IPS DF 4.7 (cell line): ENCODE results near the gene TBX21.
"Not testable (repeated sequence)": the region's sequence is repeated elsewhere in the genome, so short reads cannot be mapped to it uniquely, and the experiment has no call there.

ENCODE experiments used
- DNase-seq: peaks from one replicate; pipeline ENCODE4 v3.0.0-alpha.2; 2013; ENCODE audit warnings: low spot score; ENCODE audit errors: extremely low read depth

Gene TBX21

DNA sequence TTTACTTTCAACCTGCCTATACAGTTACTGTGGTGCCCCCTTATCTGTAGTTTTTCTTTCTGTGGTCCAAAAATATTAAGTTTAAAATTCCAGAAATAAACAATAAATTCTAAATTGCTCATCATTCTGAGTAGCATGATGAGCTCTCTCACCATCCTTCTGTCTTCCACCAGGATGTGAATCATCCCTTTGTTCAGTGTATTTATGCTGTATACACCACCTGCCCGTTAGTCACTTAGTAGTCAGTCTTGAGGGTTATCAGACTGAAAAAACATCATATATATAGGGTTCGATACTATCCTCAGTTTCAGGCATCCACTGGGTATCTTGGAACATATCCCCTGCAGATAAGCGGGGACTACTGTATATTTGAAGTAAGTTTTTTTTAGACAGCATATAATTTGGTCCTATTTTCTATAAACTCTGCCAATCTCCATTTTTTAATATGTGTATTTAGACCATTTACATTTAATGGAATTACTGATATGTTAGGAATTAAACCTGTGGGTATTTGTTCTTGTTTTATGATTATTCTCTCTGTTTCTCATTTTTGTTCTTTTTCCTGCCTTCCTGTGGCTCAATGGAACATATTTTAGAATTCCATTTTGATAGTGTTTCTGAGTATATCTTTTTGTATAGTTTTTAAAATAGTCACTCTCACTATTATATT is 31.0 kb downstream of the TBX21 start:
- DNase-seq, result no peak

DNA sequence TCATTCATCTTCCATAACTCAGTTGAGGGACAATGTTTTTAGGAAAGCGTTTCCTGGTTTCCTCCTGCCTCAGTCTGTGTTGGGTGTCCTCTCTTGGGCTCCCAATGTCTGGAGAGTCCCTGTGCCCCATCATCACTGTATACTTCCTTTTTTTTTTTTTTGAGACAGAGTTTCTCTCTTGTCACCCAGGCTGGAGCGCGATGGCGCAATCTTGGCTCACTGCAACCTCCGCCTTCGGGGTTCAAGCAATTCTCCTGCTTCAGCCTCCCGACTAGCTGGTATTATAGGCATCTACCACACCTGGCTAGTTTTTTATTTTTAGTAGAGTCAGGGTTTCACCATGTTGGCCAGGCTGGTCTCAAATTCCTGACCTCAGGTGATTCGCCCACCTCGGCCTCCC is 40.6 kb downstream of the TBX21 start:
- not testable (repeated sequence) for DNase-seq

GRCh38 chr17:47774331-47774730 is 41.3 kb downstream of the TBX21 start:
- no peak for DNase-seq

GRCh38 chr17:47774987-47775580 is 42.0 kb downstream of the TBX21 start:
- no peak for DNase-seq

DNA sequence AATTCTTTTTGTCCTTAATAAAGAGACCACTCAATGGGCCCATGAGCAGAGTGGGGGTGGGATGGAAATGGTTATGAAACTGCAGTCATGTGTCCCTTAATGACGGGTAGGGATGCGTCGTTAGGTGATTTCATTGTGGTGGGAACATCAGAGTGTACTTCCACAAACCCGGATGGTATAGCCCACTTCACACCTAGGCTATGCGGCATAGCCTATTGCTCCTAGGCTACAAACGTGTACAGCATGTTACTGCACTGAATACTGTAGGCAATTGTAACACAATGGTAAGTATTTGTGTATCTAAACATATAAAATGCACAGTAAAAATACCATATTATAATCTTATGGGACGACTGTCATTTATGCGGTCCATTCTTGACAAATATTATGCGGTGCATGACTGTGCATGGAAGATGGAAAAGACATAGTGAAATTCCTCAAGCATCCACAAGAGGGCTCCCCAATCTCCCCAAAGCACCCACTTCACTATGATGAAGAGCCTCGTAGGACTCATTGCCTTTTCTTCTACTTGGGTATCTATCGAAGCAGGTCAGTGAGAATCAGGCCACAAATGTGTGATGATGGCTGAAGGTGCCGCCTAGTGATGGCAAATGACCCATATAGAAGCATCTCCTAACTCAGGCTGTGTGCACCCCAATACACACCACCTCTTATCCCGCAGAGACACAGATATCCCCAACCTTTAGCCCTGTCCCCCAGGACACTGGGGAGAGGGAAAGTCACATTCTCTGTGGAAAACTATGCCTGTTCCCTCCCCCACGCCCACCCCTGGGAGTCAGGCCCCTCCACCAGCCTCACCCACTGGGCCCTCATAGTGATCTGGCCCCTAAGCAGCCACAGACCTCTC is 43.5 kb downstream of the TBX21 start:
- DNase-seq, result no peak

- DNase-seq, result no peak
Measured at GRCh38 chr17:47778184-47778635, 45.2 kb downstream of the TBX21 start.

- DNase-seq, result no peak
Measured at GRCh38 chr17:47781397-47781796, 48.4 kb downstream of the TBX21 start.

GRCh38 chr17:47785538-47786123 is 52.6 kb downstream of the TBX21 start:
- no peak for DNase-seq

GRCh38 chr17:47789611-47790561 is 56.9 kb downstream of the TBX21 start:
- DNase-seq, result no peak

DNA sequence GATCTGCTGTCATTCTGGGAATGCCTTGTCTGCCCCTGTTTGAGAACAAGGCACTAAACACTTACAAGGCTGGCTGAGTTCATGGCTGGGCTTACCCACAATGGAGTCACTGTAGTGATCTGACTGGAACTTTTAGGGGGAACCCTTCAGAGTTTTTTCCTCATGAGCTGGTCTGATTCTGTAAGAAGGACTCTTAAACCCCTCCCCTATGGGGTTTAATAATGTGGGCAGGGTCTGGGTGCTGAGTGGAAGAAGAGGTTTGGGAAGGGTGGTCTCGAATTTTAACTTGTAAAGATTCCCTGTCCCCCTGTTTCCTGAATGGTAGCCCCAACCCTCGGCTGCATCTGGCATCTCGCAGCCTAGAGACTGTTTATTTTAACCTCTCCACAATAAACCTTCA is 58.0 kb downstream of the TBX21 start:
- DNase-seq, result no peak

DNA sequence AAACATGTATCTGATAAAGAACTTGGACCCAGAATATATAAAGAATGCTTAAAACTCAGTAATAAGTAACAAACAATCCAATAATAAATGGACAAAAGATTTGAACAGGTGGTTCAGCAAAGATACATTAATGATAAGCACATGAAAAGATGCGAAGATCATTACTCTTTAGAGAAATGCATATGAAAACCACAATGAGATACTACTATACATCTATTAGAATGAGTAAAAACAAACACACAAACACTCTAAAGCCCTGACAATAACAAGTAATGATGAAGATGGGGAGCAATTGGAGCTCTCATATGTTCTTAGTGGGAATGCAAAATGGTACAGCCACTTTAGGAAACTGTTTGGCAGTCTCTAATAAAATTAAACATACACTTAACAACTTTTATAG is 59.4 kb downstream of the TBX21 start:
- DNase-seq, result no peak

DNA sequence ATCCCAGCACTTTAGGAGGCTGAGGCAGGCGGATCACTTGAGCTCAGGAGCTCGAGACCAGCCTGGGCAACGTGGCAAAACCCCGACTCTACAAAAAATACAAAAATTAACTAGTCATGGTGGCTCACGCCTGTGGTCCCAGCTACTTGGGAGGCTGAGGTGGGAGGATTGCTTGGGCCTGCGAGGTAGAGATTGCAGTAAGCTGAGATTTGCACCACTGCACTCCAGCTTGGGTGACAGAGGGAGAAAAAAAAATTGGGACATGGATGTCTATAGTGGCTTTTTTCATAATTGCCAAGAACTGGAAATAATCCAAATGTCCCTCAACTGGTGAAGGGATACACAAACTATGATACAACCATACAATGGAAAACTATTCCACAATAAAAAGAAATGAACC is 59.9 kb downstream of the TBX21 start:
- DNase-seq, result no peak
